ENCODE measurements around the gene SNX25. TPM values are rescaled to one million over a fixed set of nuclear protein-coding genes. Genes with fewer than 3 reads are reported as not detected.

Gene SNX25
- total and polyA plus RNA-seq, 4 donors: 2.8 to 13.9 (median 5.0) TPM

DNA sequence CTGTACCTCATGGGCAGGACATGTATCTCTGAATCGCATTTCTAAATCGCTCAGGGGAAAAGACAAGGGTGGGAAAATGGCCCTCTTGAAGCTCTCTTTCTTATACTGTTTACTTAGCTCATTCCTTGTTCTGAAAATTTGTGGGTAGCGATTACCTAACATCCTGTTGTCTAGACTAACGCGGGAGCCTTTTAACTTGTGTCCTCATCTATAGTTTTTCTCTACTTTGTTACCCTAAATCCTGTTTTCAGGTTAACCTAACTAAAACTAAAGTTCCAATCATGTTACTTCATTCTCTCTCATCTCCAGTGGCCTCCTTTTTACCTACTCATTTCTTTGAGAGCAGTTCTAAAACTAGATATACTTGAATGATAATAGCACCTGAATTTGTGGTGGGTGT, 45.0 kb downstream of the SNX25 start:
- Histone ChIP-seq H3K9me3 (ENCODE audit: control insufficient read depth in 4 of 4, low read length in 3 of 4) (no peaks in the 10 kb centered on the region), H3K4me1 (ENCODE audit: control insufficient read depth in 4 of 4, insufficient read depth in 4 of 4, low read length in 3 of 4) (no peaks in the 10 kb centered on the region), H3K4me3 (ENCODE audit: low read depth in 1 of 3, low read length in 3 of 3) (no peak overlapping the region), H3K27me3 (ENCODE audit: control insufficient read depth in 4 of 4, insufficient read depth in 4 of 4, low read length in 3 of 4) (no peaks in the 10 kb centered on the region), H3K9ac (ENCODE audit: low read depth in 1 of 2, low read length in 2 of 2) (no peak overlapping the region), H3K36me3 (ENCODE audit: control insufficient read depth in 4 of 4, insufficient read depth in 3 of 4, low read depth in 1 of 4, low read length in 3 of 4) (no peaks in the 10 kb centered on the region), H3K27ac (ENCODE audit: low read depth in 1 of 2, low read length in 2 of 2) (no peak overlapping the region)
- 93% methylated on average over 5 of the region's 5 CpGs for WGBS
- TF ChIP-seq, protein P1, sequence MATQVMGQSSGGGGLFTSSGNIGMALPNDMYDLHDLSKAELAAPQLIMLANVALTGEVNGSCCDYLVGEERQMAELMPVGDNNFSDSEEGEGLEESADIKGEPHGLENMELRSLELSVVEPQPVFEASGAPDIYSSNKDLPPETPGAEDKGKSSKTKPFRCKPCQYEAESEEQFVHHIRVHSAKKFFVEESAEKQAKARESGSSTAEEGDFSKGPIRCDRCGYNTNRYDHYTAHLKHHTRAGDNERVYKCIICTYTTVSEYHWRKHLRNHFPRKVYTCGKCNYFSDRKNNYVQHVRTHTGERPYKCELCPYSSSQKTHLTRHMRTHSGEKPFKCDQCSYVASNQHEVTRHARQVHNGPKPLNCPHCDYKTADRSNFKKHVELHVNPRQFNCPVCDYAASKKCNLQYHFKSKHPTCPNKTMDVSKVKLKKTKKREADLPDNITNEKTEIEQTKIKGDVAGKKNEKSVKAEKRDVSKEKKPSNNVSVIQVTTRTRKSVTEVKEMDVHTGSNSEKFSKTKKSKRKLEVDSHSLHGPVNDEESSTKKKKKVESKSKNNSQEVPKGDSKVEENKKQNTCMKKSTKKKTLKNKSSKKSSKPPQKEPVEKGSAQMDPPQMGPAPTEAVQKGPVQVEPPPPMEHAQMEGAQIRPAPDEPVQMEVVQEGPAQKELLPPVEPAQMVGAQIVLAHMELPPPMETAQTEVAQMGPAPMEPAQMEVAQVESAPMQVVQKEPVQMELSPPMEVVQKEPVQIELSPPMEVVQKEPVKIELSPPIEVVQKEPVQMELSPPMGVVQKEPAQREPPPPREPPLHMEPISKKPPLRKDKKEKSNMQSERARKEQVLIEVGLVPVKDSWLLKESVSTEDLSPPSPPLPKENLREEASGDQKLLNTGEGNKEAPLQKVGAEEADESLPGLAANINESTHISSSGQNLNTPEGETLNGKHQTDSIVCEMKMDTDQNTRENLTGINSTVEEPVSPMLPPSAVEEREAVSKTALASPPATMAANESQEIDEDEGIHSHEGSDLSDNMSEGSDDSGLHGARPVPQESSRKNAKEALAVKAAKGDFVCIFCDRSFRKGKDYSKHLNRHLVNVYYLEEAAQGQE (IDR thresholded peaks at IDR 0.05): no peak
- TF ChIP-seq GABPA (IDR thresholded peaks at IDR 0.05 in 1 of 2, conservative IDR thresholded peaks at IDR 0.05 in 1 of 2) (no peak), NR2F2 (IDR thresholded peaks at IDR 0.05) (no peak), TAF1 (conservative IDR thresholded peaks at IDR 0.05) (no peak), SP1 (IDR thresholded peaks at IDR 0.05) (no peak), EGR1 (IDR thresholded peaks at IDR 0.05; ENCODE audit: low read depth in 2 of 2) (no peak), HNF4A (conservative IDR thresholded peaks at IDR 0.05) (no peak), YY1 (IDR thresholded peaks at IDR 0.05) (no peak)
- TF ChIP-seq, protein P2, sequence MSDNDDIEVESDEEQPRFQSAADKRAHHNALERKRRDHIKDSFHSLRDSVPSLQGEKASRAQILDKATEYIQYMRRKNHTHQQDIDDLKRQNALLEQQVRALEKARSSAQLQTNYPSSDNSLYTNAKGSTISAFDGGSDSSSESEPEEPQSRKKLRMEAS (IDR thresholded peaks at IDR 0.05): no peak
- TF ChIP-seq, protein P3, sequence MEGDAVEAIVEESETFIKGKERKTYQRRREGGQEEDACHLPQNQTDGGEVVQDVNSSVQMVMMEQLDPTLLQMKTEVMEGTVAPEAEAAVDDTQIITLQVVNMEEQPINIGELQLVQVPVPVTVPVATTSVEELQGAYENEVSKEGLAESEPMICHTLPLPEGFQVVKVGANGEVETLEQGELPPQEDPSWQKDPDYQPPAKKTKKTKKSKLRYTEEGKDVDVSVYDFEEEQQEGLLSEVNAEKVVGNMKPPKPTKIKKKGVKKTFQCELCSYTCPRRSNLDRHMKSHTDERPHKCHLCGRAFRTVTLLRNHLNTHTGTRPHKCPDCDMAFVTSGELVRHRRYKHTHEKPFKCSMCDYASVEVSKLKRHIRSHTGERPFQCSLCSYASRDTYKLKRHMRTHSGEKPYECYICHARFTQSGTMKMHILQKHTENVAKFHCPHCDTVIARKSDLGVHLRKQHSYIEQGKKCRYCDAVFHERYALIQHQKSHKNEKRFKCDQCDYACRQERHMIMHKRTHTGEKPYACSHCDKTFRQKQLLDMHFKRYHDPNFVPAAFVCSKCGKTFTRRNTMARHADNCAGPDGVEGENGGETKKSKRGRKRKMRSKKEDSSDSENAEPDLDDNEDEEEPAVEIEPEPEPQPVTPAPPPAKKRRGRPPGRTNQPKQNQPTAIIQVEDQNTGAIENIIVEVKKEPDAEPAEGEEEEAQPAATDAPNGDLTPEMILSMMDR (IDR thresholded peaks at IDR 0.05; ENCODE audit: low read depth, low read length, missing input control): no peak
- DNase-seq (ENCODE audit: low spot score): no peak

- TF ChIP-seq EGR1 (IDR thresholded peaks at IDR 0.05; ENCODE audit: low read depth in 2 of 2): no peak
- TF ChIP-seq, protein P2 (IDR thresholded peaks at IDR 0.05): no peak
- no peak for TF ChIP-seq FOXA2 (IDR thresholded peaks at IDR 0.05)
- TF ChIP-seq, protein P3 (IDR thresholded peaks at IDR 0.05; ENCODE audit: low read depth, low read length, missing input control): no peak
- TF ChIP-seq NR2F2 (IDR thresholded peaks at IDR 0.05): no peak
- TF ChIP-seq RAD21 (IDR thresholded peaks at IDR 0.05): no peak
- no peak for TF ChIP-seq HNF4G (IDR thresholded peaks at IDR 0.05)
- TF ChIP-seq, protein P1 (IDR thresholded peaks at IDR 0.05): no peak
- no peak for TF ChIP-seq JUND (IDR thresholded peaks at IDR 0.05)
- DNase-seq (ENCODE audit: low spot score): no peak
- Histone ChIP-seq H3K4me3 (ENCODE audit: low read depth in 1 of 3, low read length in 3 of 3) (no peak overlapping the region), H3K4me1 (ENCODE audit: control insufficient read depth in 4 of 4, insufficient read depth in 4 of 4, low read length in 3 of 4) (no peaks in the 10 kb centered on the region), H3K9ac (ENCODE audit: low read depth in 1 of 2, low read length in 2 of 2) (peak overlapping the region in 1 of 2 donors; percentile 27), H3K9me3 (ENCODE audit: control insufficient read depth in 4 of 4, low read length in 3 of 4) (no peaks in the 10 kb centered on the region), H3K27ac (ENCODE audit: low read depth in 1 of 2, low read length in 2 of 2) (no peak overlapping the region), H3K27me3 (ENCODE audit: control insufficient read depth in 4 of 4, insufficient read depth in 4 of 4, low read length in 3 of 4) (no peaks in the 10 kb centered on the region), H3K36me3 (ENCODE audit: control insufficient read depth in 4 of 4, insufficient read depth in 3 of 4, low read depth in 1 of 4, low read length in 3 of 4) (no peaks in the 10 kb centered on the region)
- 68% methylated on average over 3 of the region's 3 CpGs for WGBS
Observed at GRCh38 chr4:185255868-185256267, 46.5 kb downstream of the SNX25 start.

Measured in liver (tissue), 9 donors.